Fibroblast of peridontal ligament (primary cell): Measurements from ENCODE around the gene ZFC3H1.

Experiments
- DNase-seq: peaks from one replicate; pipeline ENCODE4 v3.0.0-alpha.2; 2010; ENCODE audit errors: extremely low read depth

Gene ZFC3H1

GRCh38 chr12:71671816-71672215, 8.2 kb upstream of the ZFC3H1 start:
- no peak for DNase-seq

- DNase-seq, result no peak
Measured at GRCh38 chr12:71671311-71671710, 7.7 kb upstream of the ZFC3H1 start.

GRCh38 chr12:71666259-71666658, 2.6 kb upstream of the ZFC3H1 start:
- DNase-seq, result no peak

GRCh38 chr12:71665090-71665463, 1.4 kb upstream of the ZFC3H1 start:
- DNase-seq, result no peak

- peak; percentile 34 for DNase-seq
Measured at GRCh38 chr12:71664411-71665089, 902 bp upstream of the ZFC3H1 start.

- peak; percentile 69 for DNase-seq
Measured at GRCh38 chr12:71662849-71663560, 643 bp downstream of the ZFC3H1 start.

- peak; percentile 64 for DNase-seq
Measured at GRCh38 chr12:71661977-71662530, 1.6 kb downstream of the ZFC3H1 start.

GRCh38 chr12:71656740-71657139, 6.9 kb downstream of the ZFC3H1 start:
- DNase-seq, result no peak

- no peak for DNase-seq
Measured at GRCh38 chr12:71655907-71656306, 7.7 kb downstream of the ZFC3H1 start.

GRCh38 chr12:71655495-71655894, 8.2 kb downstream of the ZFC3H1 start:
- DNase-seq, result no peak

- DNase-seq, result no peak
Measured at GRCh38 chr12:71654200-71654599, 9.4 kb downstream of the ZFC3H1 start.

- DNase-seq, result no peak
Measured at GRCh38 chr12:71653137-71653536, 10.5 kb downstream of the ZFC3H1 start.

- DNase-seq, result peak; percentile 58
Measured at GRCh38 chr12:71652656-71653055, 11.0 kb downstream of the ZFC3H1 start.

GRCh38 chr12:71649401-71649800, 14.2 kb downstream of the ZFC3H1 start:
- no peak for DNase-seq

GRCh38 chr12:71648537-71648936, 15.1 kb downstream of the ZFC3H1 start:
- no peak for DNase-seq

- DNase-seq, result no peak
Measured at GRCh38 chr12:71646512-71646911, 17.1 kb downstream of the ZFC3H1 start.

- DNase-seq, result no peak
Measured at GRCh38 chr12:71645268-71645667, 18.4 kb downstream of the ZFC3H1 start.

- DNase-seq, result no peak
Measured at GRCh38 chr12:71642264-71642663, 21.4 kb downstream of the ZFC3H1 start.

GRCh38 chr12:71641390-71641789, 22.3 kb downstream of the ZFC3H1 start:
- no peak for DNase-seq

- no peak for DNase-seq
Measured at GRCh38 chr12:71640316-71640715, 23.3 kb downstream of the ZFC3H1 start.

- DNase-seq, result no peak
Measured at GRCh38 chr12:71639341-71639760, 24.3 kb downstream of the ZFC3H1 start.

GRCh38 chr12:71638499-71638898, 25.1 kb downstream of the ZFC3H1 start:
- DNase-seq, result no peak

- peak; percentile 86 for DNase-seq
Measured at GRCh38 chr12:71636704-71637115, 26.9 kb downstream of the ZFC3H1 start.
